GM18499 (cell line): ENCODE results near the gene FGFRL1.

Source experiments
- ATAC-seq: cut with Tn5 transposase; IDR thresholded peaks from one replicate; pipeline ENCODE4 v1.9.1; 2021; ENCODE audit warnings: moderate number of reproducible peaks; ENCODE audit not compliant: insufficient read depth, unreplicated experiment

Gene FGFRL1

DNA sequence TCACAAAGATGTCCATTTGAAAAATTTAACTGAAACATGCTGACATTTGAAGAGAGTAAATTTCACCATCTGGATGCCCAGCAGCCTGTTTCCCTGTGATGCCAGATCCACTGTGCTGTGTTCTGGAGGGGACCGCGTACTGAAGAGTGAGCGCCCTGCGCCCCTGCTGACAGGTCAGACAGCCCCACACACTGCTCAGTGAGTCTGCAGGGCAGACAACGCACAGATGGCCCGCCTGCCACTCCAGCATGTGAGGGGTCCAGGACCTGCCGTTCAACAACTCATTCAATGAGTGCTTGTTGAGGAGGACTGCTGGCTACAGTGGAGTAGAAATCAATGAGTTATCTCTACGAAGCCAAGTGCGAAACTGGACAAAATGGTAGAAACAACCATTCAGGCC lies 49.2 kb downstream of the FGFRL1 start:
- no peak for ATAC-seq

DNA sequence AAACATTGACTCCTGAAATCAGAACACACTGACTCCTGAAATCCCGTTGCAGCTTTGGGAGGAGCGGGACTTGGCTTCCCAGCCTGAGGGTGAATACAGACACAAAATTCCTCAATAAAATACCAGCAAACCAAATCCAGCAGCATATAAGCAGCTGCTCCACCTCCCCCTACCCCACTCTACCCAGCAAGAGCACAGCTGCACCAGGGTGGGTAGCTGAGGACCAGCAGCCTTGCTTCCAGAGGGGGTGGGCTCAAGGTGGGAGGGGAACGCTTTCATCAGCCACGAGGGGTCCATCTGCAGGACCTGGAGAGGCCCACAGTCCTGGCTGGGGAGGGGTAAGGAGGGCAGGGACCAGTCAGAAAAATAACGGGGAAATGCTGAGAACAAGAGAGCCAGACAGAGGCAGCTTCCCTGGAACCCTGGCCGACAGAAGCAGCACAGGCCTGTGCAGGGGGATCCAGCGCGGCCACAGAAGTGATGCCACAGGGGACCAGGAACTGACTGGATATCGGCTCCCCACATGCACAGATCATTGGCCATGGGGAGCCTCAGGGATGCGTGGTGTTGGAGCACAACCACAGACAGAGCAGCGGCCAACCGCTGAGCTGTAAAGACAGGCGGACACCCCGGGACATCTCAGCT lies 49.8 kb downstream of the FGFRL1 start:
- no peak for ATAC-seq

DNA sequence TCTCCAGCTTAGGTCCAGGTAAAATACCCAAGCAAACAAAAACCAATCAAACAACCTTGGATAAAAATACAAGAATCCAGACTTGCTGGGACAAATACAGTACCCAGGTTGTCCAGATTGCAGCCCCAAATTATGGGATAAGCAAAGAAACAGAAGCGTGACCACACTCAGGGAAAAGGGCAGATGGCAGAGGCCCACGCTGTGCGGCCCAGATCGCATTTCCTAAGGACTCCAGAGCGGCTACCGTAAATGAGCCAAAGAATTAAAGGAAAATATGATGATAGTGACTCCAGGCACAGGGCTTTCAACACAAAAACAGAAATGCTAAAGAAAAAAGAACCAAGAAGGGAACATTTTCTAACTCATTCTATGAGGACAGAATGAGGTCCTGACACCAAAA lies 50.3 kb downstream of the FGFRL1 start:
- ATAC-seq = no peak

DNA sequence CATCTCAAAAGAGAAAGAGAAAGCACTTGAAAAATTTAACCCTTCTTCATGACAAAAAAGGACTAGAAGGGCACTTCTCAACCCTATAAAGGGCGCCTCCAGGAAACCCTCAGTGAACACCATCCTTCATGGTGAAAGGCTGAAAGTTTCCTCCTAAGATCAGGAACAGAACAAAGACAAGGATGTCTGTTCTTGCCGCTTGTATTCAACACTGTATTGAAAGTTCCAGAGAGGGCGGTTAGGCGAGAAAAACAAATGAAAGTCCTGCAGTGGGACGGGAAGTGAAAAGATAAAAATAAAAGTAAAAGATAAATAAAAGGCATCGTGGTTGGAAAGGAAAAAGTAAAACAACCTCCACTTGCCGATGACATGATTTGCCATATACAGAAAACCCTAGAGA lies 51.0 kb downstream of the FGFRL1 start:
- ATAC-seq = no peak

DNA sequence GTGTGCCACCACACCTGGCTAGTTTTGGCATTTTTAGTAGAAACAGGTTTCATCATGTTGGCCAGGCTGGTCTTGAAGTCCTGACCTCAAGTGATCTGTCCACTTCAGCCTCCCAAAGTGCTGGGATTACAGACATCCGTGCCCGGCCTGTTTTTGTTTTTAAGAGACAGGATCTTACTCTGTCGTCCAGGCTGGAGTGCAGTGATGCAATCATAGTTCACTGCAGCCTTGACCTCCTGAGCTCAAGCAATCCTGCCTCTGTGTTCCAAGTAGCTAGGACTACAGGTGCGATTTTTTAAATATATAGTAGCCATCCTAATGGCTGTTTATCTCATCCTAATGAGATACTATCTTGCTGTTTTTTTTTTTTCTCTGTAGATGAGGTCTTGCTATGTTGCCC lies 54.3 kb downstream of the FGFRL1 start:
- ATAC-seq = no peak

DNA sequence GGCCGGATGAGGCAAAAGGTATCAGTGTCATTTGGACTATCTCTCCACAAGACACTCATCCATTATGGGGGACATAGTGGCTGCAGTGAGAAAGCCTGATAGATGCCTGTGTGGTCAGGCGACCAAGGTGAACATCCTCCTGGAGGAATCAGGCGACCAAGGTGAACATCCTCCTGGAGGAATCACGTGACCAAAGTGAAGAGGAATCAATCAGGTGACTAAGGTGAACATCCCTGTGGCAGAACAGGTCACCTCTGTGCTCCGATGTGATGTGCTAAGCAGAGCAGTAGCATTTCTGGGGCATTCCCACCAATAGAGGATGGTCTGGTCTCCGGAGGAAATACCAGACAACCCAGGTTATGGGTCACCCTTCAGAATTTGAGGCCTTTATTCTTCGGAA lies 58.0 kb downstream of the FGFRL1 start:
- no peak for ATAC-seq

DNA sequence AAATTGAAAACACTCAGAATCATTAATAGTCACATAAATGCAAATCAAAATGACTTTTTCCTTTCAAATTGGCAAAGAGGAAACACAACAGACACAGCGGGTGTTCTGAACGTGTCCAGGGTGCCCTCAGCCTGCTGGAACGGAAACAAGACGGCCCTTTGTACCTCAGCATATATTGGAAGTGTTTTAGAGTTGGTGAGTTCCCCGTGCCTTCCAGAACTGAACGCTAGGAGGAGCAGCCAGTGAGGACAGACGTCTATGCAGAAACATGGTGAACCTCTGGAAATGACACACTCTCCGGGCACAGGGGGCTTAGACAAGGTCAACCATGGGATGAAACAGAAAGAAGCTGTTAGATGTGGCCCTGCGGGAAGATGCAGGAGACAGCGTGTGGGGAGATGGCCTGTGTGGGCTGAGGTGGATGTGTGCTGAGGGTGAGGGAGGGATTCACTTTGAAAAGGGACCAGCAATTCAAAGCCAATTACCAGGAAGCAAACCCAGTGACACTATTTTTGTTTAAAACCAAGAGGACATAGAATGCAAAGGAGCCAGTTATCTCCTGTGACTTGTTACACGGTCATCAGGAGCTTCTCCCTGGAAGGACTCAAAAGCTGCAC lies 61.5 kb downstream of the FGFRL1 start:
- no peak for ATAC-seq

DNA sequence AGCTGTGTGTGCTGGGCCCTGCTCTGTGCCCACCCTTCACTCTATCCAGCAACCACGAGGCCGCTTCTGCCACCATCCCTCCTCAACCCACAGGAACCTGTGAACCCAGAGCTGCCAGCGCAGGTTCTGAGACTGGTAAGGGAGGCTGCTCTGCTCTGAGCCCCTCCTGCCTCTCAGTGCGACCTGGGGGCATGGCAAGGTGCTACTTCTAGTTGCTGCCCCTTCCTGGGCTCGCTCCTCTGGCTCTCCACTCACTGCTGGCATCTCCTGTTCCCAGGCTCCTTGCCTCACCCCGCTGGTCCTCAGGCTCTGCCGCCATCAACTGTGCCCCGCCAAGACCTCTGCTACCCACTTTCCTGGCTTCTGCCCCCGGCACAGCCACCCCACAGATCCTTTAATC lies 62.7 kb downstream of the FGFRL1 start:
- no peak for ATAC-seq

DNA sequence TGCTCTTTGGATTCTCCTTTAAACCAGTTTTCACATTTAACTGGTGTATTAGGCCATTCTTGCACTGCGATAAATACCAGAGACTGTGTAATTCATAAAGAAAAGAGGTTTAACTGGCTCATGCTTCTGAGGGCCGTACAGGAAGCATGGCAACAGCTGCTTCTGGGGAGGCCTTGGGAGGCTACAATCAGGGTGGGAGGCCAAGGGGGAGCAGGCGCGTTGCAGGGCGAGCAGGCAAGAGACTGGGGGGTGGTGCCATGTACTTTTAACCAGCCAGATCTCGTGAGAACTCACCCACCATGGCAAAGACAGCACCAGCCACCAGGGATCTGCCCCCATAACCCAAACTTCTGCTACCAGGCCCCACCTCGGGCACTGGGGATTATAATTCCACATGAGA lies 63.8 kb downstream of the FGFRL1 start:
- ATAC-seq = no peak

DNA sequence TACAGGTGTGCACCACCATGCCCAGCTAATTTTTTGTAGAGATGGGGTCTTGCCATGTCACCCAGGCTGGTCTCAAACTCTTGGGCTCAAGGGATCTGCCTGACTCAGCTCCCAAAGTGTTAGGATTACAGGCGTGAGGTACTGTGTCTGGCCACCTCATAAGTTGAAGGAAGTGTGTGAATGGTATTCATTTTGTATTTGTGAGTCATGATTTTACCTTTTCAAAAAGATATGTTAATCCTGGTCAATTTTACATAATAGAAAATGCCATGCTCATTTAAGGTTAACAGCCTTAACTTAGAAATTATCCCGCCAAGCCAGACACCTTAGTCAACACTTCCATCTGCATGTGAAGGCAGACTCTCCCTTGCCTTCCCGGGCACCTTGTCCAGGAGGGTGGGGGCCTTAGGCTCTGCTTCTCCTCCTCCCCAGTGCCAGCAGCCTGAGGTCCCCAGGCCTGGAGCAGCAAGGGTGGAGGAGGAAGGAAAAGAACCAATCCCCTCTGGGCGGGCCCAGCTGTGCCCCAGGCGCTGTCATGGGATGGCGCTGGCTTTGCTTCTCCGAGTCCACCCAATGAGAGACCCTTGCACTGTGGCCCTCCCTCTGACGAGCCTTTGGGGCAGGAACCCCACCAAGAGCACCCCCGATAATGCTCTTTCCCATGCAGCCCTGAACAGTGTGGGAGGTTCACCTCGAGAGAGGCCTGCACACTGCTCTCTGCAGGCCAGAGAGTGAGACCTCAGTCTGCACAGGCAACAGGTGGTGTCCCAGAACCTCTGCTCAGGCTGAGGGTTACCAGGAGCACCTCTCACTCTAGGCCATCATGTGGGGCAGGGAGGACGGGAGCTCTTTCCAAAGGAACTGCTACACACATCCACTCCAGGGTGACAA lies 64.6 kb downstream of the FGFRL1 start:
- ATAC-seq = no peak
